HS-5 (cell line): ENCODE data around the gene TMEM259.

ENCODE experiments used
- DNase-seq: peaks from one replicate; pipeline ENCODE4 v3.0.0-alpha.2; 2012; ENCODE audit warnings: low read depth

The TMEM259 gene

GRCh38 chr19:1017115-1017905 lies 3.6 kb downstream of the TMEM259 start:
- no peak for DNase-seq

- no peak for DNase-seq
Observed at GRCh38 chr19:1016647-1017114, 4.2 kb downstream of the TMEM259 start.

- DNase-seq: no peak
Observed at GRCh38 chr19:1015782-1016646, 4.9 kb downstream of the TMEM259 start.

- no peak for DNase-seq
Observed at GRCh38 chr19:1015061-1015781, 5.7 kb downstream of the TMEM259 start.

GRCh38 chr19:1014161-1015060 lies 6.5 kb downstream of the TMEM259 start:
- no peak for DNase-seq

- no peak for DNase-seq
Observed at GRCh38 chr19:1013218-1013617, 7.7 kb downstream of the TMEM259 start.

- no peak for DNase-seq
Observed at GRCh38 chr19:1012334-1012733, 8.6 kb downstream of the TMEM259 start.

- DNase-seq: no peak
Observed at GRCh38 chr19:1011831-1012333, 9.0 kb downstream of the TMEM259 start.

- no peak for DNase-seq
Observed at GRCh38 chr19:1010586-1011510, 10.1 kb downstream of the TMEM259 start.

GRCh38 chr19:1009981-1010538 lies 10.9 kb downstream of the TMEM259 start:
- no peak for DNase-seq

GRCh38 chr19:1009041-1009980 lies 11.6 kb downstream of the TMEM259 start:
- no peak for DNase-seq

GRCh38 chr19:1008268-1009040 lies 12.5 kb downstream of the TMEM259 start:
- no peak for DNase-seq

GRCh38 chr19:1007399-1008251 lies 13.3 kb downstream of the TMEM259 start:
- DNase-seq: no peak

- DNase-seq: no peak
Observed at GRCh38 chr19:1006711-1007398, 14.1 kb downstream of the TMEM259 start.

- no peak for DNase-seq
Observed at GRCh38 chr19:1004803-1005664, 15.9 kb downstream of the TMEM259 start.
